ENCODE data around the gene SZRD1. TPM values are rescaled to one million over a fixed set of nuclear protein-coding genes. Genes with fewer than 3 reads are reported as not detected.

The SZRD1 gene
- total and polyA plus RNA-seq, 7 donors = 65.0 to 106 (median 77.3) TPM

DNA sequence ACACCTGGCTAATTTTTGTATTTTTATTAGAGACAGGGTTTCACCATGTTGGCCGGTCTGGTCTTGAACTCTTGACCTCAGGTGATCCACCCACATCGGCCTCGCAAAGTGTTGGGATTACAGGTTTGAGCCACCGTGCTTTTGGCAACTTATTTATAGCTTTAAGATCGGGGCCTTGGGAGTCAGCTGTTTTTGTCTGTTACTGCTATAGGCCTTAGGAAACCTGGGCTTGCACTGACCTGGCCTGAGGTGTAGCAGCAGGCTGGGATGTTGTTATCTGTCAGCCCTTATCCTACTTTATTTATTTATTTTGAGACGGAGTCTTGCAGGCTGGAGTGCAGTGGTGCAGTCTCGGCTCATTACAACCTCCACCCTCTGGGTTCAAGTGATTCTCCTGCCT lies 11.4 kb downstream of the SZRD1 start:
- no peak for TF ChIP-seq POLR2AphosphoS5 (IDR thresholded peaks at IDR 0.05)
- no peak for TF ChIP-seq EP300 (IDR thresholded peaks at IDR 0.05)
- no peak for TF ChIP-seq POLR2A (IDR thresholded peaks at IDR 0.05)
- TF ChIP-seq, protein P1, sequence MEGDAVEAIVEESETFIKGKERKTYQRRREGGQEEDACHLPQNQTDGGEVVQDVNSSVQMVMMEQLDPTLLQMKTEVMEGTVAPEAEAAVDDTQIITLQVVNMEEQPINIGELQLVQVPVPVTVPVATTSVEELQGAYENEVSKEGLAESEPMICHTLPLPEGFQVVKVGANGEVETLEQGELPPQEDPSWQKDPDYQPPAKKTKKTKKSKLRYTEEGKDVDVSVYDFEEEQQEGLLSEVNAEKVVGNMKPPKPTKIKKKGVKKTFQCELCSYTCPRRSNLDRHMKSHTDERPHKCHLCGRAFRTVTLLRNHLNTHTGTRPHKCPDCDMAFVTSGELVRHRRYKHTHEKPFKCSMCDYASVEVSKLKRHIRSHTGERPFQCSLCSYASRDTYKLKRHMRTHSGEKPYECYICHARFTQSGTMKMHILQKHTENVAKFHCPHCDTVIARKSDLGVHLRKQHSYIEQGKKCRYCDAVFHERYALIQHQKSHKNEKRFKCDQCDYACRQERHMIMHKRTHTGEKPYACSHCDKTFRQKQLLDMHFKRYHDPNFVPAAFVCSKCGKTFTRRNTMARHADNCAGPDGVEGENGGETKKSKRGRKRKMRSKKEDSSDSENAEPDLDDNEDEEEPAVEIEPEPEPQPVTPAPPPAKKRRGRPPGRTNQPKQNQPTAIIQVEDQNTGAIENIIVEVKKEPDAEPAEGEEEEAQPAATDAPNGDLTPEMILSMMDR (IDR thresholded peaks at IDR 0.05) = no peak
- Histone ChIP-seq H3K9me3 (no peaks in the 10 kb centered on the region), H3K27ac (peak overlapping the region; percentile 10 to 74 (median 51)), H3K4me3 (no peak overlapping the region), H3K4me1 (peaks cover 0 to 64% (median 53%) of the 10 kb centered on the region in 4 donors), H3K27me3 (no peaks in the 10 kb centered on the region), H3K36me3 (no peaks in the 10 kb centered on the region)
- intact Hi-C loops (cut with DNase I) = no loop called here
- 71 to 82% methylated on average over 7 of the region's 7 CpGs for WGBS, 2 donors
- DNase-seq = no peak

- Histone ChIP-seq H3K27ac (no peak overlapping the region), H3K27me3 (no peaks in the 10 kb centered on the region), H3K4me1 (peaks cover 0 to 61% (median 49%) of the 10 kb centered on the region in 4 donors), H3K36me3 (no peaks in the 10 kb centered on the region), H3K9me3 (no peaks in the 10 kb centered on the region), H3K4me3 (no peak overlapping the region)
- no peak for TF ChIP-seq POLR2A (IDR thresholded peaks at IDR 0.05)
- WGBS, 2 donors = 85% methylated on average over 4 of the region's 4 CpGs
- intact Hi-C loops (cut with DNase I) = no loop called here
- no peak for DNase-seq
These were observed 13.8 kb downstream of the SZRD1 start for GRCh38 chr1:16380868-16381267.

GRCh38 chr1:16383888-16384287 lies 16.8 kb downstream of the SZRD1 start:
- Histone ChIP-seq H3K9me3 (no peaks in the 10 kb centered on the region), H3K36me3 (no peaks in the 10 kb centered on the region), H3K27ac (no peak overlapping the region), H3K4me1 (peaks cover 0 to 56% (median 48%) of the 10 kb centered on the region in 4 donors), H3K27me3 (no peaks in the 10 kb centered on the region), H3K4me3 (no peak overlapping the region)
- intact Hi-C loops (cut with DNase I) = no loop called here
- TF ChIP-seq POLR2AphosphoS5 (IDR thresholded peaks at IDR 0.05) (no peak), EP300 (IDR thresholded peaks at IDR 0.05) (no peak), POLR2A (IDR thresholded peaks at IDR 0.05) (no peak)
- TF ChIP-seq, protein P1 (IDR thresholded peaks at IDR 0.05) = no peak
- WGBS, 2 donors = 91 to 96% methylated on average over 5 of the region's 5 CpGs
- DNase-seq = no peak

DNA sequence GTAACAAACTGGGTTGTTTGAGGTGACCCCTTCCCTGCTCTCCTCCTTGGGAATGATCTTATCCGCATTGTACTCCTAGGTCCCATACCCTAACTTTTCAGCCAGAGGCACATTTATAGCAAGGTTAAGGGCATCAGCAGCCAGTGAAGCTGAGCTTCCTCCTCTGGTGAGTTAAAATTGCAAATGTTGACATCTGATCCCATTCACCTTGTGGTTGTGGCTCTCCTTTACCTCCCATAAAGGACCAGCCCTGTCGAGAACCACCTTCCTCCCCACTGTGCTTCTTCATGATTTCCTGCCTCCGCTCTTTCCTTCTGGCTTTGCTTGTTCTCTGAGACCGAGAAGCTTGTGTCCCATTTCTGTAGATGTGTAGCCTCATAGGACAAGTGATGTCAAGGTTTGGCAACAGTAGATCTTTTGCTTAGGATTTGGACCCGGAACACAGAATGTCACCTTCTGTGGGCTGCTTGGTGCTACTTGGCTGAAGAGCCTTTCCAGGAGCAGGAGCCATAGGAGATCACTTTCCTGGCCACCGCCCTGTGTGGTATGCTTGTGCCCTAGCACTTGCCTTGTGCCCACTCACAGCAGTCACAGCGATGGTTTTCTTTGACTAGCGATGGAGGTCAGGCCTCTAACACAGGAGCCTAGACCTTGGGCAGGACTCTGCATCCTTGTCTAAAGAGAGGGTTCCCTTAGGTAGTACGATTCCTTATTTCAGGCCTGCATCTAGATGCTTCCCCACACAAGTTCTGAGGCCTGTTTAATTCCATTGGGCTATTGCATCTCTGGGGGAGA lies 18.8 kb downstream of the SZRD1 start:
- Histone ChIP-seq H3K27ac (peak overlapping the region; percentile 73 to 86 (median 76)), H3K27me3 (no peaks in the 10 kb centered on the region), H3K36me3 (no peaks in the 10 kb centered on the region), H3K9me3 (no peaks in the 10 kb centered on the region), H3K4me1 (peaks cover 0 to 60% (median 53%) of the 10 kb centered on the region in 4 donors), H3K4me3 (no peak overlapping the region)
- no peak for DNase-seq
- intact Hi-C loops (cut with DNase I) = loop anchor here (5.0 kb wide), 1 partner anchor 56 kb away; the partner anchor contains the start of gene NECAP2
- WGBS, 2 donors = 93 to 96% methylated on average over 9 of the region's 9 CpGs
- TF ChIP-seq, protein P1 (IDR thresholded peaks at IDR 0.05) = no peak
- TF ChIP-seq POLR2A (IDR thresholded peaks at IDR 0.05) (no peak), EP300 (IDR thresholded peaks at IDR 0.05) (no peak)

GRCh38 chr1:16386454-16387113 lies 19.5 kb downstream of the SZRD1 start:
- no peaks in the 10 kb centered on the region for H3K36me3 ChIP-seq
- peak overlapping the region; percentile 73 to 86 (median 76) for H3K27ac ChIP-seq
- H3K4me3 ChIP-seq = peak overlapping the region in 2 of 4 donors; percentile 39 to 44
- H3K27me3 ChIP-seq = no peaks in the 10 kb centered on the region
- TF ChIP-seq POLR2AphosphoS5 (IDR thresholded peaks at IDR 0.05) (peak in 1 of 4 donors; percentile 12), EP300 (IDR thresholded peaks at IDR 0.05) (no peak), POLR2A (IDR thresholded peaks at IDR 0.05) (no peak)
- TF ChIP-seq, protein P1 (IDR thresholded peaks at IDR 0.05) = no peak
- WGBS, 2 donors = 62 to 66% methylated on average over 5 of the region's 5 CpGs
- intact Hi-C loops (cut with DNase I) = loop anchor here (5.0 kb wide), 1 partner anchor 56 kb away; the partner anchor contains the start of gene NECAP2
- DNase-seq = peak; percentile 71
- peaks cover 0 to 67% (median 59%) of the 10 kb centered on the region in 4 donors for H3K4me1 ChIP-seq
- no peaks in the 10 kb centered on the region for H3K9me3 ChIP-seq

Data from sigmoid colon (tissue), 7 donors.